Measurements from ENCODE around the gene CMIP. TPM values are rescaled to one million over a fixed set of nuclear protein-coding genes. Genes with fewer than 3 reads are reported as not detected.
A peak's percentile ranks its signal among the peaks of the same experiment; 100 is the strongest.

CMIP gene
- total RNA-seq, 1 donor from 2014 or later = 163 TPM

DNA sequence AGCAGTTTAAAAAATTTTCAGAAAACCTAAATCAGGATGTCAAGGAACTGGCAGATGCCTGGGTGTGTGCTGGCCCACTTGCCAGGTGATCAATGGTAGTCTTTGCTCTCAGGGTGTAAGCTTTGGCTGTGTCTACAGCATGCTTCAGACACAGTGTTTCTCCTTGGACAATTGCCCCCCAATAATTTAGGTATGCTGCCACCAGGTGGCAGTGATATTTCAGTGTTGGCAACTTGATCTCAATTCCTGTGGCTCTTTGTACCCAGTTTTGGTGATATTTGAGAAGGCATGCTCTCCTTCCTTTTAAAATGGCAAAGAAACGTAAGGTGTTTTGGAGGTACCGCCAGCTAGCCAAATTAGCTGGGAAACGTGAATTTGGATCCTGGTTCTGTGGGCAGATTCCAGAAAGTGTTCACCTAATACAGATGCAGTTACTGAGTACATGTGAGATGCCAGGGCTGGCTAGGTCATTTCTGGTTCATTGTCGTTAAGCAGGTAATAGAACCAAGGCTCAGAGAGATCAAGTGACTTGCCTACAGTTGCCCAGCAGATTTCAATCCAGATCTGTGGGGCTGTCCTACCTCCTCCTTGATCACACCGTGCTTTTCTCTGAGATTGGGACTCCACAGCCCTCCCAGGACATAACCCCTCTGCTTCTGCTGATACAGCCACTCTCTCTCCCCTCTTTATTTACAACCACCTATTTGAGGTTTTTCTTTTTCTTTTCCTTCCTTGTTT is 178.9 kb downstream of the CMIP start:
- no peak for DNase-seq

DNA sequence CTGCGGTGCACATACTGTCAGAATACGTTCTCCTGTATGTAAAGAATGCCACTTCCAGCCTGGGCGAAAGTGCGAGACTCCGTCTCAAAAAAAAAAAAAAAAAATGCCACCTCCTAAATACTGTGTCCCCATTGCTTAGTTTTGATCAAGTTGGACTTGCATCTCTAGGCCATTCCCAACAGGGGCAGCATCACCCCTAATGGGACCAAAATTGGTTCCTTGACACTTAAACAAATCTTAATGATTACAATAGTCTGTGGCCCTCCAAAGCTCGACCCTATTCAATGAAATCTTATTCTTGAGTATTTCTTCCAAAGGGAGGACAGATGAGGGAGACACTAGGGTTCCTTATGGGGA is 179.8 kb downstream of the CMIP start:
- H3K4me3 Mint-ChIP-seq (ENCODE audit: unreplicated experiment) = no peak overlapping the region
- H3K27me3 Mint-ChIP-seq (ENCODE audit: unreplicated experiment) = peaks cover 12% of the 10 kb centered on the region
- peaks cover 11% of the 10 kb centered on the region for H3K9me3 Mint-ChIP-seq (ENCODE audit: unreplicated experiment)
- TF ChIP-seq, protein P1, sequence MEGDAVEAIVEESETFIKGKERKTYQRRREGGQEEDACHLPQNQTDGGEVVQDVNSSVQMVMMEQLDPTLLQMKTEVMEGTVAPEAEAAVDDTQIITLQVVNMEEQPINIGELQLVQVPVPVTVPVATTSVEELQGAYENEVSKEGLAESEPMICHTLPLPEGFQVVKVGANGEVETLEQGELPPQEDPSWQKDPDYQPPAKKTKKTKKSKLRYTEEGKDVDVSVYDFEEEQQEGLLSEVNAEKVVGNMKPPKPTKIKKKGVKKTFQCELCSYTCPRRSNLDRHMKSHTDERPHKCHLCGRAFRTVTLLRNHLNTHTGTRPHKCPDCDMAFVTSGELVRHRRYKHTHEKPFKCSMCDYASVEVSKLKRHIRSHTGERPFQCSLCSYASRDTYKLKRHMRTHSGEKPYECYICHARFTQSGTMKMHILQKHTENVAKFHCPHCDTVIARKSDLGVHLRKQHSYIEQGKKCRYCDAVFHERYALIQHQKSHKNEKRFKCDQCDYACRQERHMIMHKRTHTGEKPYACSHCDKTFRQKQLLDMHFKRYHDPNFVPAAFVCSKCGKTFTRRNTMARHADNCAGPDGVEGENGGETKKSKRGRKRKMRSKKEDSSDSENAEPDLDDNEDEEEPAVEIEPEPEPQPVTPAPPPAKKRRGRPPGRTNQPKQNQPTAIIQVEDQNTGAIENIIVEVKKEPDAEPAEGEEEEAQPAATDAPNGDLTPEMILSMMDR (IDR thresholded peaks at IDR 0.05; ENCODE audit: partially characterized antibody, unreplicated experiment) = no peak
- H3K4me1 Mint-ChIP-seq (ENCODE audit: low read depth, unreplicated experiment) = peaks cover 4% of the 10 kb centered on the region
- no peaks in the 10 kb centered on the region for H3K36me3 Mint-ChIP-seq (ENCODE audit: unreplicated experiment)
- H3K27ac Mint-ChIP-seq (ENCODE audit: unreplicated experiment) = no peak overlapping the region
- DNase-seq = no peak

More for the DNA sequence above, 178.9 kb downstream of the CMIP start:
- no peak overlapping the region for H3K27ac Mint-ChIP-seq (ENCODE audit: unreplicated experiment)
- H3K27me3 Mint-ChIP-seq (ENCODE audit: unreplicated experiment) = peaks cover 15% of the 10 kb centered on the region
- H3K4me3 Mint-ChIP-seq (ENCODE audit: unreplicated experiment) = no peak overlapping the region
- TF ChIP-seq, protein P1 (IDR thresholded peaks at IDR 0.05; ENCODE audit: partially characterized antibody, unreplicated experiment) = peak; percentile 61
- H3K36me3 Mint-ChIP-seq (ENCODE audit: unreplicated experiment) = no peaks in the 10 kb centered on the region
- peaks cover 1% of the 10 kb centered on the region for H3K4me1 Mint-ChIP-seq (ENCODE audit: low read depth, unreplicated experiment)
- peaks cover 8% of the 10 kb centered on the region for H3K9me3 Mint-ChIP-seq (ENCODE audit: unreplicated experiment)

DNA sequence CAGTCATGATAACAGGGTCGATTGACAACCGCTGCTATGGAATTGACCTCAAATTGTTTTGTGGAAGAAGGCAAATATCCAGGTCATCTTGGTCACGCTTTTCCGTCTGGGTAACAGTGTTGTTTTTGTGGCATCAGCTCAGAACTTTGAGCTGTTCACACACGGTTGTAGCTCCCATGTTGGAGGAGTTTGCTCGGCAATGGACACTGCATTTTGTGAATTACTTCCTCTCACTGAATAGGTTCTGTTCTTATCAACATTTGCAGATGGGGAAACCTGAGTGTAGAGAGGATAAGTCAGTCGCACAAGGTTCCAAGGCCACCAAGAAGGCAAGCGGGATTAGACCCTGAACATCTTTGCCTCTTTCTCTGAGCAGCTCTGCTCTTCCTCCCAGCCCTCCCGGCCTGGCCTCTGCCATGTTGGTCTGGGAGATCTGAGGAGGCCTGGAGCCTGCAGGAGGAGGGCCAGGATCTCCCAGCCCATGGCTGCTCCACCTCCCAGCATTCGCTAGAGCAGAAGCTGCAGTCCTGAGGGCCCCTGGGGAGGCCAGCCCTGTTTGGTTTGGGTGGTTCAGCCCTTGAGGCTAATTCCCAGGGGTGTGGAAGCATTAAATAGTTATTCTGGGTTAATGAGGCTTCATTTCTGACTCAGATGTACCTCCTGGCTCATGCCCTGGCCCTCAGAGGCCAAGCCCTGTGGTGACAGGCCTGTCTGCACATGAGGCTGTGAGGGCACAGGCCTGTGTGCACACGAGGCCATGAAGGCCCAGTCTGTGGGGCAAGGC is 180.3 kb downstream of the CMIP start:
- Mint-ChIP-seq H3K4me3 (ENCODE audit: unreplicated experiment) (no peak overlapping the region), H3K36me3 (ENCODE audit: unreplicated experiment) (no peaks in the 10 kb centered on the region), H3K27ac (ENCODE audit: unreplicated experiment) (no peak overlapping the region), H3K4me1 (ENCODE audit: low read depth, unreplicated experiment) (peaks cover 10% of the 10 kb centered on the region), H3K27me3 (ENCODE audit: unreplicated experiment) (peaks cover 13% of the 10 kb centered on the region), H3K9me3 (ENCODE audit: unreplicated experiment) (peaks cover 12% of the 10 kb centered on the region)
- TF ChIP-seq, protein P1 (IDR thresholded peaks at IDR 0.05; ENCODE audit: partially characterized antibody, unreplicated experiment) = no peak
- no peak for DNase-seq

DNA sequence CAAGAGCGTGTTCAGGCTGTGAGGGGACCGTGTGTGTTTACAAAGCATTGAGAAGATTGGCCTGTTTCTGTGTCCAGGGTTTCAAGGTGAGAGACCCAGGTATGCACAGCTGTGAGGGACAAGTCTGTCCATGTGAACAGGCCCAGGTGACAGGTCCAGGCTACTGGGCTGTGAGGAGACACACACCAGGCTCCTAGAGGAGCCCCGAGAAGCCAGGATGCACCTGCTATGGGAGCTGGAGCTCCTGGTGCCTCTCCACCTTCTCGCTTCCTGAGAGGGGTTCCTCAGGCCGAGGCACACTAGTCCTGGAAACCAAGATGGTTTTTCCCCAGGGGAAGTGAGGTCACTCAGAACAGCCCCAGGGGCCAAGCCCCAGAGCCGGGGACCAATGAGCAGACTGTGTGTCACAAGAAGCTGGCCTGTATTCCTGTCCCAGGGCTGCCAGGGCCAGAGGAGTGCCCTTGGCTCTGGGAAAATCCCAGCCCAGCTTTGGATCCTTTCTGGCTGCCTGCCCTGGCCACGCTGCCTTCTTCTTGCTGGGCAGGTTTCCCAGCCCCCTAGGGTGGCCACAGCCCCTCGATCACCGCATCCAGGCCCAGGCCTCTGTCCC is 181.0 kb downstream of the CMIP start:
- no peak overlapping the region for H3K4me3 Mint-ChIP-seq (ENCODE audit: unreplicated experiment)
- H3K36me3 Mint-ChIP-seq (ENCODE audit: unreplicated experiment) = no peaks in the 10 kb centered on the region
- H3K9me3 Mint-ChIP-seq (ENCODE audit: unreplicated experiment) = peaks cover 10% of the 10 kb centered on the region
- H3K27ac Mint-ChIP-seq (ENCODE audit: unreplicated experiment) = no peak overlapping the region
- TF ChIP-seq, protein P1 (IDR thresholded peaks at IDR 0.05; ENCODE audit: partially characterized antibody, unreplicated experiment) = no peak
- H3K4me1 Mint-ChIP-seq (ENCODE audit: low read depth, unreplicated experiment) = peaks cover 15% of the 10 kb centered on the region
- DNase-seq = no peak
- peaks cover 12% of the 10 kb centered on the region for H3K27me3 Mint-ChIP-seq (ENCODE audit: unreplicated experiment)

All from glutamatergic neuron (in vitro differentiated cells).